ENCODE measurements around the gene LDLRAD3. TPM values are rescaled to one million over a fixed set of nuclear protein-coding genes. Genes with fewer than 3 reads are reported as not detected.

LDLRAD3 gene
- total RNA-seq, 2 donors from 2014 or later = 30.8 to 42.5 TPM

- 71% methylated on average over 3 of the region's 3 CpGs for WGBS
- intact Hi-C loops (cut with DNase I) = no loop called here
- no peak overlapping the region for H3K27ac ChIP-seq
- no peaks in the 10 kb centered on the region for H3K36me3 ChIP-seq
- DNase-seq (ENCODE audit: low spot score) = no peak
- no peak overlapping the region for H3K4me3 ChIP-seq
- TF ChIP-seq POLR2A (IDR thresholded peaks at IDR 0.05) = no peak
- TF ChIP-seq POLR2AphosphoS5 (IDR thresholded peaks at IDR 0.05) = no peak
- no peak for TF ChIP-seq CTCF (IDR thresholded peaks at IDR 0.05)
- no peaks in the 10 kb centered on the region for H3K9me3 ChIP-seq
- H3K4me1 ChIP-seq (replicated peaks) = no peaks in the 10 kb centered on the region
- H3K27me3 ChIP-seq (replicated peaks; ENCODE audit: insufficient read depth) = no peaks in the 10 kb centered on the region
These were observed 119.0 kb downstream of the LDLRAD3 start for GRCh38 chr11:36062796-36063365.

- Histone ChIP-seq H3K4me3 (no peak overlapping the region), H3K36me3 (no peaks in the 10 kb centered on the region), H3K9me3 (no peaks in the 10 kb centered on the region), H3K4me1 (replicated peaks) (no peaks in the 10 kb centered on the region), H3K27ac (no peak overlapping the region), H3K27me3 (replicated peaks; ENCODE audit: insufficient read depth) (no peaks in the 10 kb centered on the region)
- intact Hi-C loops (cut with DNase I) = no loop called here
- DNase-seq (ENCODE audit: low spot score) = no peak
- TF ChIP-seq CTCF (IDR thresholded peaks at IDR 0.05) (no peak), POLR2AphosphoS5 (IDR thresholded peaks at IDR 0.05) (no peak), POLR2A (IDR thresholded peaks at IDR 0.05) (no peak)
- WGBS = 93% methylated on average over 2 of the region's 2 CpGs
These were observed 121.6 kb downstream of the LDLRAD3 start for GRCh38 chr11:36065436-36065835.

- Histone ChIP-seq H3K4me1 (replicated peaks) (no peaks in the 10 kb centered on the region), H3K4me3 (no peak overlapping the region), H3K27me3 (replicated peaks; ENCODE audit: insufficient read depth) (no peaks in the 10 kb centered on the region), H3K36me3 (no peaks in the 10 kb centered on the region), H3K27ac (no peak overlapping the region), H3K9me3 (no peaks in the 10 kb centered on the region)
- no peak for DNase-seq (ENCODE audit: low spot score)
- WGBS = 96% methylated on average over 4 of the region's 4 CpGs
- intact Hi-C loops (cut with DNase I) = no loop called here
- TF ChIP-seq CTCF (IDR thresholded peaks at IDR 0.05) (no peak), POLR2A (IDR thresholded peaks at IDR 0.05) (no peak), POLR2AphosphoS5 (IDR thresholded peaks at IDR 0.05) (no peak)
These were observed 123.0 kb downstream of the LDLRAD3 start for GRCh38 chr11:36066891-36067290.

- peak; percentile 63 for DNase-seq (ENCODE audit: low spot score)
- intact Hi-C loops (cut with DNase I) = no loop called here
- Histone ChIP-seq H3K27ac (no peak overlapping the region), H3K4me1 (replicated peaks) (no peaks in the 10 kb centered on the region), H3K4me3 (no peak overlapping the region), H3K36me3 (no peaks in the 10 kb centered on the region), H3K9me3 (no peaks in the 10 kb centered on the region), H3K27me3 (replicated peaks; ENCODE audit: insufficient read depth) (no peaks in the 10 kb centered on the region)
- WGBS = 58% methylated on average over 10 of the region's 10 CpGs
- TF ChIP-seq POLR2A (IDR thresholded peaks at IDR 0.05) (no peak), CTCF (IDR thresholded peaks at IDR 0.05) (peak in 2 of 4 experiments; percentile 52 to 63), POLR2AphosphoS5 (IDR thresholded peaks at IDR 0.05) (peak; percentile 44)
These were observed 125.8 kb downstream of the LDLRAD3 start for GRCh38 chr11:36069576-36070212.

Data from prostate gland (tissue), 2 donors.